Measurements from ENCODE around the gene LETM1. TPM values are rescaled to one million over a fixed set of nuclear protein-coding genes. Genes with fewer than 3 reads are reported as not detected.

The LETM1 gene
- total RNA-seq, 4 donors from 2014 or later: 40.6 to 85.6 (median 72.8) TPM

DNA sequence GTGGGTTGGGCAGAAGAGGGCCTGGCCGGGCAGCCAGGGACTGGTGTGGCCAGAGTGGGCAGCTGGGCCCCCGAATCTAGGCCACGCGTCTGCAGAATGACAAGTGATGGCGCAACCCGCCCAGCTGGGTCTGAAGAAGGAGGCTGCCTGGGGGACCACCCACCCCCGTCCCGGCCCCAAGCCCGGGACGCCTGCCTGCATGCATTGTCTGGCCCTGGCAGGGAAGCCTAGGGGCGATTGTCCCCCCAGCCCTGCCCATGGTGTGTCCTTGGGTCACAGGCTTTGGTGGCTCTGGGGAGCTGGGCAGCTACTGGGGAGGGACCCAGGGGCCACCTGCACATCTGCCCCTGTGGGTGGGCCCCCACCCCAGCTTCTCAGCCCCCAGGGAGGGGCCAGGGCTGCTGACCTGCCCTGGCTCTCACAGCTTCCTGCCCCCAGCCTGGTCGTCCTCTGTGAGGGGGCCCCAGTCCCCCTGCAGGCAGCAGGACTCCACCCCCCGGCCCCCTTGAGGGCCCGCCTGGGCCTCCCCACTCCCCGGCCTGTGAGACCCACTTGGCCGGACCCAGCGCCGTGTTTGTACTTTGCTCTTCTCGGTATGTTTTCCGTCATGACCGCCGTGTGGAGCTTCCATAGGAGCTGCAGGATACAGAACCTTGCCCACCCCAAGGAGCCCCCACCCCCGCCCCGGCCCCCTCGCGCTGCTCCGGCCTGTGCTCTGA is 57.9 kb downstream of the LETM1 start:
- Histone ChIP-seq H3K27me3 (peaks cover 0 to 60% (median 0%) of the 10 kb centered on the region in 4 donors), H3K27ac (no peak overlapping the region), H3K4me3 (peak overlapping the region in 1 of 4 donors; percentile 26), H3K36me3 (peaks cover 3 to 73% (median 16%) of the 10 kb centered on the region in 3 donors), H3K4me1 (peaks cover 18 to 90% (median 30%) of the 10 kb centered on the region in 3 donors), H3K9me3 (no peaks in the 10 kb centered on the region)
- intact Hi-C loops (cut with DNase I): no loop called here
- 86% methylated on average over 6 of the region's 27 CpGs; no CpG with 5 or more reads in 1 of the 2 donors for WGBS, 2 donors
- DNase-seq: no peak
- TF ChIP-seq, protein P1, sequence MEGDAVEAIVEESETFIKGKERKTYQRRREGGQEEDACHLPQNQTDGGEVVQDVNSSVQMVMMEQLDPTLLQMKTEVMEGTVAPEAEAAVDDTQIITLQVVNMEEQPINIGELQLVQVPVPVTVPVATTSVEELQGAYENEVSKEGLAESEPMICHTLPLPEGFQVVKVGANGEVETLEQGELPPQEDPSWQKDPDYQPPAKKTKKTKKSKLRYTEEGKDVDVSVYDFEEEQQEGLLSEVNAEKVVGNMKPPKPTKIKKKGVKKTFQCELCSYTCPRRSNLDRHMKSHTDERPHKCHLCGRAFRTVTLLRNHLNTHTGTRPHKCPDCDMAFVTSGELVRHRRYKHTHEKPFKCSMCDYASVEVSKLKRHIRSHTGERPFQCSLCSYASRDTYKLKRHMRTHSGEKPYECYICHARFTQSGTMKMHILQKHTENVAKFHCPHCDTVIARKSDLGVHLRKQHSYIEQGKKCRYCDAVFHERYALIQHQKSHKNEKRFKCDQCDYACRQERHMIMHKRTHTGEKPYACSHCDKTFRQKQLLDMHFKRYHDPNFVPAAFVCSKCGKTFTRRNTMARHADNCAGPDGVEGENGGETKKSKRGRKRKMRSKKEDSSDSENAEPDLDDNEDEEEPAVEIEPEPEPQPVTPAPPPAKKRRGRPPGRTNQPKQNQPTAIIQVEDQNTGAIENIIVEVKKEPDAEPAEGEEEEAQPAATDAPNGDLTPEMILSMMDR (IDR thresholded peaks at IDR 0.05): no peak
- TF ChIP-seq POLR2A (IDR thresholded peaks at IDR 0.05): no peak

DNA sequence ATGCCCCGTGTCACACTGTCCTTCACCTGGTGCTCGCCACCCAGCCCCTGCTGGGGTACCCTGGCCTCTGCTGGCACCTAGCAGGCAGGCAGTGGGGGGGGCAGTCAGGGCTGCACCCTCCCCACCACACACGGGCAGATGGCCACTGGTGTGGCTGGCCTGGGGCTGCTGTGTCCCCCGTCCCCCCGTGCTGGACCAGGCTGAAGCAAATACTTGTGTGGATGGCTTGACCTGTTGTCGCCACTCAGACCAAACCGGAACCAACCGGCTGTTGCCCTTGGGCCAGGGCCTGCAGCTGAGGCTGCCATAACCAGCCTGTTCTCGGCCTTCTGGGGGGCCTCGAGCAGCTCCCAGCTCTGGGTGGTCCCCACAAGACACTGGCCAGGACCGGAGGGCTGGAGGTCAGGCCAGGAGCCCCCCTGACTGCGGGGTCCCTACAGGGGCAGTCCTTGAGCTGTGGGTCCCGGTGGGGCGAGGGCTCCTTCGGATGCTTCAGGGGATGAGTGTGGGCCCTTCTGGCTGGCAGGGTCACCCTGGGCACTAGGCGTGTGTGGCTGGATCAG is 58.6 kb downstream of the LETM1 start:
- Histone ChIP-seq H3K27me3 (peaks cover 0 to 60% (median 0%) of the 10 kb centered on the region in 4 donors), H3K4me1 (peaks cover 22 to 92% (median 30%) of the 10 kb centered on the region in 3 donors), H3K4me3 (peak overlapping the region in 2 of 4 donors; percentile 80 to 84), H3K27ac (peak overlapping the region in 1 of 4 donors; percentile 18), H3K9me3 (no peaks in the 10 kb centered on the region), H3K36me3 (peaks cover 3 to 66% (median 16%) of the 10 kb centered on the region in 3 donors)
- 50% methylated on average over 2 of the region's 16 CpGs; no CpG with 5 or more reads in 1 of the 2 donors for WGBS, 2 donors
- no peak for DNase-seq
- intact Hi-C loops (cut with DNase I): no loop called here
- no peak for TF ChIP-seq POLR2A (IDR thresholded peaks at IDR 0.05)
- TF ChIP-seq, protein P1 (IDR thresholded peaks at IDR 0.05): no peak

DNA sequence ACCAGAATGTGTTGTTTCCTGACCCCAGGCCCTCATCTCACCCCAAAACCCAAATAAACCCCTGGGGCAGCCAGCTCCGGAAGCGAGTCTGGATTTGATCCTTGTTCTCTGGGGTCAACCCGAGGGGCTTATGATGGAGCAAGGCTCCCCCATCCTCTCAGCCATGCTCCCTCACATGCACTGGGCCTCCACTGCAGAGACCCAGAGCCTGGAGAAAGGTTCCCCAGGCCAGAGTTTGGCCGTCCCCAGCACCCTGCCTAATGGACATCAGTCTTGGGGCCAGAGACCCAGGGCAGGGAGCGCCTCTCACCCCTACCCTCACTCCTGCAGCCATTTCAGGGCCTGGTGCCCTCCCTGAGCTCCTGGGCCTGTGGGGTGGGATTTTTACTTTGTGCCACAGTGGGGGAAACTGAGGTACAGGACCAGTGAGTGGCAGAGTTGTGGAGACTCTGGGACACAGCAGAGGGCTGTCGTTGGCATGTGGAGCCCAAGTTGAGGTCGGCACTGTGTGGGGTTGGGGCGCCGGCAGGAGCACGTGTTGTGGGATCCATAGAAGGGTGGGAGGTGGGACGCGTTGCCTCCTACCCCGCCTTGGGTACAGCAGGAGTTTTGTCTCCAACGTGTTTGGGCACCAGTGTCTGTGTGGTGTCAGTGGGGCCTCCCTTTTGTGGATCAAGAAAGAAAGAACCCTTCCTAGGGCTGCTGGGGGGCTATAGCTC is 59.3 kb downstream of the LETM1 start:
- TF ChIP-seq, protein P1 (IDR thresholded peaks at IDR 0.05): no peak
- no peak for TF ChIP-seq POLR2A (IDR thresholded peaks at IDR 0.05)
- peak overlapping the region; percentile 71 to 86 (median 82) for H3K4me3 ChIP-seq
- peak overlapping the region in 3 of 4 donors; percentile 17 to 85 (median 18) for H3K27ac ChIP-seq
- intact Hi-C loops (cut with DNase I): no loop called here
- peaks cover 0 to 60% (median 0%) of the 10 kb centered on the region in 4 donors for H3K27me3 ChIP-seq
- H3K9me3 ChIP-seq: no peaks in the 10 kb centered on the region
- peaks cover 22 to 89% (median 26%) of the 10 kb centered on the region in 3 donors for H3K4me1 ChIP-seq
- DNase-seq: no peak
- peaks cover 3 to 59% (median 10%) of the 10 kb centered on the region in 3 donors for H3K36me3 ChIP-seq
- 72 to 80% methylated on average over 1 to 9 of the region's 14 CpGs for WGBS, 2 donors

DNA sequence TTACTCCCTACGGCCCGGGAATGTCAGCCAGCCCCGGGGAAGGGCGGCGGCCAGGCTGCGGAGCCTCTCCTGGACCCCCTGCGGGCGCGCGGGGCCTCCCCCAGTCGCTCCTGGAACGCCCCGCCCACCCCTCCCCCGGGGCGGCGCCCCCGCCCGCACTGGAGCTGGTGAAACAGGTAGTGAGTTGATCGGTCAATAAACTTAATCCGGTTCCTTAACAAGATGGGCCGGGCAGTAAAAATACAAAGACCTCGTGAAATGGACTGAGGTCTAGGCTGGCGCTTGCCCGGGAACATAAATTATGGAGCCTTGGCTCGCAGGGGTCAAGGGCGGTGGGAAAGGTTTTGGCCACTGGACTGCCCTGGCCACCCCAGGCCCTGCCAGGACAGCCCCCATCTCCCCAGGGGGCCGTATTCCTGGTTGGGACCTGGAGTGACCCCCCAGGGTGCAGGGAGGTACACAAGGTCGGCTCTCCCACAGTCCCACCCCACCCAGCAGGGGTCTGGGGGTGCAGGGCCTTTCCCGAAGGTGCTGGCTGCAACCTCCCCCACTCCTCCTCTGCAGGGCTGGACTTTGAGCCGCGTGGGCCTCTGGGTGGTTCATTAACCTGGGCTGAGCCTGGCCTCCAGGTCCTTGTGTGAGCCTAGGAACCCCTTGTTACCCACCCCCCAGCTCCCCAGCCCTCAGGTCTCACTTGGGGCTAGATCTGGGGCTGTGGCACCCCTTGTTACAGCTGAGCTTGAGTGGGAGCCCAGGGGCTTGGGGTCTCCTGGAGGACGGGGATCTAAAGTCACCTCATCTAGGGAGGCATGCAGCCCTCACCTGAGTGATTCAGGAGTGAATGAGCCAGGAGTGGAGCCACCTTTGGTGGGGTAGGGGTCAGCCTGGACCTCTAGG is 60.4 kb downstream of the LETM1 start:
- Histone ChIP-seq H3K36me3 (peaks cover 3 to 48% (median 7%) of the 10 kb centered on the region in 3 donors), H3K27ac (peak overlapping the region in 3 of 4 donors; percentile 83 to 90 (median 85)), H3K4me3 (peak overlapping the region; percentile 71 to 86 (median 82)), H3K27me3 (peaks cover 0 to 60% (median 0%) of the 10 kb centered on the region in 4 donors), H3K9me3 (no peaks in the 10 kb centered on the region), H3K4me1 (peaks cover 22 to 79% (median 26%) of the 10 kb centered on the region in 3 donors)
- DNase-seq: no peak
- intact Hi-C loops (cut with DNase I): no loop called here
- 2% methylated on average over 12 of the region's 32 CpGs; no CpG with 5 or more reads in 1 of the 2 donors for WGBS, 2 donors
- TF ChIP-seq, protein P1 (IDR thresholded peaks at IDR 0.05): no peak
- no peak for TF ChIP-seq POLR2A (IDR thresholded peaks at IDR 0.05)
